ENCODE measurements around the gene LHPP. TPM values are rescaled to one million over a fixed set of nuclear protein-coding genes. Genes with fewer than 3 reads are reported as not detected.

Gene LHPP
- total and polyA plus RNA-seq, 2 experiments from 2014 or later, result 27.4 to 40.2 TPM

DNA sequence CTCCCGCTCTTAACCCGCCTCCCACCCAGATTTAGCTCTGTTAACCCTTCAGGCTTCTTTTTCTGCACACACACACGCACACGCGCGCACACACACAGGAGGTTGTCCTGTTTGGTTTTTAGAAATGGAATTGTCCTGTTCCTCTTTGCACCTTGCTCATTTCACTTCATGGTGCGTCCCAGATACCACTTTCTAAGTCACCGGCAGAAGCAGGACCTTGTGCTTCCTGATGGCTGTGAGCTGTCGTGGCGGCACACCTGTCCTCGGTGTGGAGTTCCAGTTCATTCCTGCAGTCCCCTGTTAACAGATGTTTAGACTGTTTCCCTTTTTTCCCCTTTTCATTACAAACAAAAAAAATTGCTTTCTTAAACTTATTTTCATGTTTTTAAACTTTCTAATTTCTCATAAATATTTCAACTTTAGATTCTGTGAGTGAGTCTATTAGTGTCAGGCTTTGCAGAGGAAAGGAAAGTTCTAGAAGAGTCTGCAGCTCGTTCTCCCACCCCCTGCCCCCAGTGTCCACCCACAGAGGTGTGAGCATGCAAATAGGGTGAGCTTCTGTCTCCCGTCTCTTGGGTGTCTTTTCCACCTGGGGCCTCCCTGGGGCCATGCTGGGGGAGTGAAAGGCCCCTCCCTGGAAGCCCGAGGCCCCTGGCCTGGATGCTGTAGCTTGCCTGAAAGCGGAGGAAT, 85.5 kb downstream of the LHPP start:
- H3K4me2 ChIP-seq, result no peak overlapping the region
- DNase-seq (ENCODE audit: low spot score), result no peak
- H3K4me3 Mint-ChIP-seq, result no peak overlapping the region
- no peak overlapping the region for H3K27ac ChIP-seq (ENCODE audit: low read depth)
- H3K27me3 Mint-ChIP-seq (ENCODE audit: insufficient read depth, low read depth, poor library complexity), result peaks cover 11% of the 10 kb centered on the region
- H3K79me2 ChIP-seq (replicated peaks; ENCODE audit: insufficient read depth), result no peaks in the 10 kb centered on the region
- no peaks in the 10 kb centered on the region for H4K20me1 ChIP-seq (replicated peaks; ENCODE audit: insufficient read depth)
- no peaks in the 10 kb centered on the region; the same call in 2 of the 3 replicates for H3K36me3 Mint-ChIP-seq (ENCODE audit: low read depth)
- H3K9me3 Mint-ChIP-seq, result no peaks in the 10 kb centered on the region
- H3K4me1 ChIP-seq (ENCODE audit: insufficient read depth), result no peaks in the 10 kb centered on the region
- TF ChIP-seq REST (IDR thresholded peaks at IDR 0.05; ENCODE audit: unreplicated experiment) (no peak), POLR2AphosphoS5 (IDR thresholded peaks at IDR 0.05; ENCODE audit: low read depth) (no peak), NANOG (IDR thresholded peaks at IDR 0.05; ENCODE audit: borderline replicate concordance) (no peak), ZNF331 (CRISPR knock-in tag; IDR thresholded peaks at IDR 0.05; ENCODE audit: low read depth) (no peak), JUNB (IDR thresholded peaks at IDR 0.05; ENCODE audit: unreplicated experiment) (no peak), EZH2 (IDR thresholded peaks at IDR 0.05; ENCODE audit: low read depth, unreplicated experiment) (no peak), ZNF114 (CRISPR knock-in tag; IDR thresholded peaks at IDR 0.05) (no peak), ZNF462 (CRISPR knock-in tag; IDR thresholded peaks at IDR 0.05) (no peak), STAT1 (IDR thresholded peaks at IDR 0.05; ENCODE audit: unreplicated experiment) (no peak)
- TF ChIP-seq, protein P1, sequence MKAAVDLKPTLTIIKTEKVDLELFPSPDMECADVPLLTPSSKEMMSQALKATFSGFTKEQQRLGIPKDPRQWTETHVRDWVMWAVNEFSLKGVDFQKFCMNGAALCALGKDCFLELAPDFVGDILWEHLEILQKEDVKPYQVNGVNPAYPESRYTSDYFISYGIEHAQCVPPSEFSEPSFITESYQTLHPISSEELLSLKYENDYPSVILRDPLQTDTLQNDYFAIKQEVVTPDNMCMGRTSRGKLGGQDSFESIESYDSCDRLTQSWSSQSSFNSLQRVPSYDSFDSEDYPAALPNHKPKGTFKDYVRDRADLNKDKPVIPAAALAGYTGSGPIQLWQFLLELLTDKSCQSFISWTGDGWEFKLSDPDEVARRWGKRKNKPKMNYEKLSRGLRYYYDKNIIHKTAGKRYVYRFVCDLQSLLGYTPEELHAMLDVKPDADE (IDR thresholded peaks at IDR 0.05), result no peak
- TF ChIP-seq, protein P2, sequence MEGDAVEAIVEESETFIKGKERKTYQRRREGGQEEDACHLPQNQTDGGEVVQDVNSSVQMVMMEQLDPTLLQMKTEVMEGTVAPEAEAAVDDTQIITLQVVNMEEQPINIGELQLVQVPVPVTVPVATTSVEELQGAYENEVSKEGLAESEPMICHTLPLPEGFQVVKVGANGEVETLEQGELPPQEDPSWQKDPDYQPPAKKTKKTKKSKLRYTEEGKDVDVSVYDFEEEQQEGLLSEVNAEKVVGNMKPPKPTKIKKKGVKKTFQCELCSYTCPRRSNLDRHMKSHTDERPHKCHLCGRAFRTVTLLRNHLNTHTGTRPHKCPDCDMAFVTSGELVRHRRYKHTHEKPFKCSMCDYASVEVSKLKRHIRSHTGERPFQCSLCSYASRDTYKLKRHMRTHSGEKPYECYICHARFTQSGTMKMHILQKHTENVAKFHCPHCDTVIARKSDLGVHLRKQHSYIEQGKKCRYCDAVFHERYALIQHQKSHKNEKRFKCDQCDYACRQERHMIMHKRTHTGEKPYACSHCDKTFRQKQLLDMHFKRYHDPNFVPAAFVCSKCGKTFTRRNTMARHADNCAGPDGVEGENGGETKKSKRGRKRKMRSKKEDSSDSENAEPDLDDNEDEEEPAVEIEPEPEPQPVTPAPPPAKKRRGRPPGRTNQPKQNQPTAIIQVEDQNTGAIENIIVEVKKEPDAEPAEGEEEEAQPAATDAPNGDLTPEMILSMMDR (conservative IDR thresholded peaks at IDR 0.05; ENCODE audit: low read depth in 2 of 2), result no peak
- no peak overlapping the region; the same call in 1 of the 2 replicates for H3K27ac Mint-ChIP-seq
- no peak for ATAC-seq
- peaks cover 3% of the 10 kb centered on the region; the same call in 2 of the 3 replicates for H3K4me1 Mint-ChIP-seq
- no peak overlapping the region for H3K4me3 ChIP-seq
- no peaks in the 10 kb centered on the region for H3K9me2 ChIP-seq (ENCODE audit: insufficient read depth)
- no peak overlapping the region for H2AFZ ChIP-seq
- no peaks in the 10 kb centered on the region for H3K36me3 ChIP-seq (ENCODE audit: insufficient read depth)
- H3K27me3 ChIP-seq (ENCODE audit: insufficient read depth), result no peaks in the 10 kb centered on the region
- no peaks in the 10 kb centered on the region for H3F3A ChIP-seq (replicated peaks; ENCODE audit: low read depth)

Measured in GM23338 (cell line).